Endothelial cell of umbilical vein (primary cell): ENCODE measurements around the gene LSM14B. TPM values are rescaled to one million over a fixed set of nuclear protein-coding genes. Genes with fewer than 3 reads are reported as not detected.

ENCODE experiments used
- BruUV-seq: library from RNA; stranded (reverse); fragments of 400-500 nt; replicated peaks from 2 replicates; lab custom pipeline; 2021; lab: Mats Ljungman, UMichigan
- CTCF ChIA-PET: fragments of 300-600, 350-600 bp; sonication (Branson Sonifier 250); formaldehyde crosslinking; loops from one replicate; lab custom pipeline; 2021; ENCODE audit warnings: antibody characterized with exemption, inconsistent platforms; lab: Charles Lee
- POLR2A ChIA-PET: fragments of 300-600, 350-600 bp; sonication (Branson Sonifier 250); formaldehyde crosslinking; loops from one replicate; lab custom pipeline; 2021; ENCODE audit warnings: antibody characterized with exemption, inconsistent platforms; lab: Charles Lee
- DNase-seq: peaks from one replicate; pipeline ENCODE4 v3.0.0-alpha.2; 2011; ENCODE audit warnings: low read depth, low spot score
- FAIRE-seq: peaks from 2 replicates; lab custom pipeline; 2011; peaks lifted over from hg19 to GRCh38; lab: Jason Lieb, UNC
- H2AFZ ChIP-seq: 2 replicates; pipeline ENCODE4 v1.6.0; 2012; ENCODE audit warnings: low read depth, low read length, control low read depth, inconsistent platforms
- H3K27ac ChIP-seq: 2 replicates; pipeline ENCODE4 v1.5.1; 2011; ENCODE audit warnings: low read depth, mild to moderate bottlenecking, control low read depth, low read length, moderate library complexity; ENCODE audit not compliant: insufficient read depth
- H3K27me3 ChIP-seq, 2 experiments: 2 replicates each; pipeline versions ENCODE4 v1.6.0 to v1.6.1; 2011; ENCODE audit warnings: low read length in 2 of 2, mixed read lengths in 1 of 2; ENCODE audit not compliant: control insufficient read depth in 2 of 2, insufficient read depth in 2 of 2
- H3K36me3 ChIP-seq, 2 experiments: 2 replicates in 1 of 2; 3 replicates in 1 of 2; pipeline ENCODE4 v1.5.1; 2011; ENCODE audit warnings: low read length in 2 of 2, mild to moderate bottlenecking in 1 of 2, moderate library complexity in 1 of 2; ENCODE audit not compliant: control insufficient read depth in 2 of 2, insufficient read depth in 2 of 2; ENCODE audit errors: extremely low read depth in 1 of 2
- H3K4me1 ChIP-seq: 3 replicates; pipeline ENCODE4 v1.5.1; 2011; ENCODE audit warnings: mild to moderate bottlenecking, low read length; ENCODE audit not compliant: control insufficient read depth, insufficient read depth; ENCODE audit errors: extremely low read depth
- H3K4me2 ChIP-seq: 2 replicates; pipeline ENCODE4 v1.6.1; 2011; ENCODE audit warnings: low read length, control low read depth, mixed read lengths; ENCODE audit not compliant: insufficient read depth
- H3K4me3 ChIP-seq, 3 experiments: fragments of 200-600 bp in 1 of 3; sonication (generic), shearing (Covaris generic) in 1 of 3; replicated peaks in 1 of 3; 2 replicates each; pipeline ENCODE4 v1.5.1; 2011 to 2016; ENCODE audit warnings: control low read depth in 3 of 3, low read length in 3 of 3, mild to moderate bottlenecking in 2 of 3, inconsistent platforms in 1 of 3, low read depth in 1 of 3, moderate library complexity in 1 of 3; ENCODE audit not compliant: insufficient read depth in 1 of 3
- H3K79me2 ChIP-seq: 2 replicates; pipeline ENCODE4 v1.6.0; 2012; ENCODE audit warnings: low read length, inconsistent platforms; ENCODE audit not compliant: control insufficient read depth, insufficient read depth
- H3K9ac ChIP-seq: replicated peaks from 2 replicates; pipeline ENCODE3; 2011; ENCODE audit warnings: low read length, control low read depth; ENCODE audit not compliant: insufficient read depth; ENCODE audit errors: extremely low read depth
- H3K9me1 ChIP-seq: replicated peaks from 3 replicates; pipeline ENCODE4 v1.6.0; 2011; ENCODE audit warnings: mild to moderate bottlenecking, low read length; ENCODE audit not compliant: control insufficient read depth, insufficient read depth; ENCODE audit errors: extremely low read depth
- H3K9me3 ChIP-seq: replicated peaks from 2 replicates; pipeline ENCODE4 v1.5.1; 2012; ENCODE audit warnings: low read length, inconsistent platforms; ENCODE audit not compliant: control insufficient read depth, insufficient read depth
- H4K20me1 ChIP-seq: replicated peaks from 2 replicates; pipeline ENCODE3; 2011; ENCODE audit warnings: mild to moderate bottlenecking, low read length; ENCODE audit not compliant: control insufficient read depth, insufficient read depth; ENCODE audit errors: extremely low read depth
- JUN ChIP-seq: IDR thresholded peaks from 2 replicates; pipeline ENCODE4 v1.6.1; 2011; ENCODE audit warnings: borderline replicate concordance, low read depth; ENCODE audit not compliant: insufficient read length, insufficient read depth
- POLR2A ChIP-seq: IDR thresholded peaks from 2 replicates; pipeline ENCODE4 v1.6.1; 2012; ENCODE audit warnings: low read depth, mild to moderate bottlenecking, control low read depth, low read length
- POLR2AphosphoS5 ChIP-seq: IDR thresholded peaks from 2 replicates; pipeline ENCODE4 v1.6.1; 2012; ENCODE audit warnings: low read depth, mild to moderate bottlenecking, control low read depth, low read length, moderate library complexity; ENCODE audit not compliant: insufficient read depth
- dilution Hi-C: fragments of 300-500 bp; cut with MboI; formaldehyde crosslinking; loops from one replicate; pipeline ENCODE4 v1.15.0; 2019; ENCODE audit warnings: low sequenced_read_pairs; ENCODE audit not compliant: extremely low pct_ligation_motif_present
- intact Hi-C: fragments of 100-400 bp; cut with micrococcal nuclease; formaldehyde crosslinking; loops from one replicate; pipeline ENCODE4 v1.10.0; 2022
- polyA plus RNA-seq, 4 experiments: library from polyadenylated mRNA; depleted of rRNA in 3 of 4; stranded (reverse) in 3 of 4; unstranded in 1 of 4; fragments of >200 nt; gene quantifications; 2 replicates each; pipeline versions ENCODE4 v1.2.1 to v1.2.3, GENCODE V29; 2011 to 2012; ENCODE audit warnings: missing spikeins in 1 of 4
- total RNA-seq: library from RNA; stranded (reverse); gene quantifications from 2 replicates; pipeline ENCODE4 v1.2.3, GENCODE V29; 2021
- TF ChIP-seq, protein P1 (sequence below), 2 donors: IDR thresholded peaks; 1 replicate in 1 of 2; 2 replicates in 1 of 2; pipeline ENCODE4 v1.5.1; 2011; ENCODE audit warnings: low read length in 2 of 2, mild to moderate bottlenecking in 2 of 2, moderate library complexity in 2 of 2, control low read depth in 1 of 2, inconsistent platforms in 1 of 2, low read depth in 1 of 2; ENCODE audit not compliant: insufficient read depth in 1 of 2; ENCODE audit errors: extremely low read depth in 1 of 2

The LSM14B gene
- total and polyA plus RNA-seq, 2 donors (not counting 3 experiments of a cell fraction or from before 2014, with no cell fraction given) = 32.5 to 34.0 TPM

DNA sequence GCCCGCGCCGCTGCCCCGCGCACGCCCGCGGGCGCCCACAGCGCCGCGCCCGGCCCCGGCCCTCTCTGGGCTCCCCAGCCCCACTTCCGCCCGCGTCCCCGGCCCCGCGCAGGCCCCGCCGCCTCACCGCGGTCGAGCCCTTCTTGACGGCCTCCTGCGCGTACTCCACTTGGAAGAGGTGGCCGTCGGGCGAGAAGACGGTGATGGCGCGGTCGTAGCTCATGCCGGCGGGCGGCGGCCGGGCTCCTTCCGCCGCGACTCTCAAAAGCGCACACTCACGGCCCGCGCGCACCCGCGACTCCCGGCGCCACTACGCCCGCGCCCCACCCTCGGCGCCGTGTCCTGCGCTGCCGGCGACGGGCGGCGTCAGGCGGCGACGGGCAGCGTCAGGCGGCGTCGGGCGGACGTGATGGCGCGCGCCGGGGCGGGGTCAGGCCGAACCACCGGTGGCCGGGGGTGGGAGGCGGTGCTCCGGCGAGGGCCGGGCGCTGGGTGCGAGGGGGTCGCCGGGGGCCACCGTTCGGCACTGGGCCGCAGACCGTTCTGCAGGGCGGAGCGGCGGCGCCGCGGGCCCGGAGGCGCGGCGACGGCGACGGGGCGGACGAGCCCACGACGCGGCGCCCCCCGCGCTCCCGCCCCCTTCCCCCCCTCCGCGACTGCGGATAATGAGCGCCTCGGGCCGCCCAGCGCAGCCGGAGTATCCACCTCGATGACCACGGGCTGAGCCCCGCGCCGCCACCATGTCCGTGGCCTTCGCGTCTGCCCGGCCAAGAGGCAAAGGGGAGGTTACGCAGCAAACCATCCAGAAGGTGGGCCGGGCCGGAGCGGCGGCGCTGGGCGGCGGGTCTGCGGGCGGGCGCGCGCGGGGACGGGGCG, 21.0 kb downstream of the LSM14B start, which contains the start of the genes PSMA7 and SS18L1:
TSS of gene PSMA7 (minus strand) at position 314 of the 876 bp plus-strand sequence. CDS start at position 223, 91 bp downstream.
TSS of gene SS18L1 (plus strand) at position 689 of the 876 bp plus-strand sequence. CDS start at position 741, 52 bp downstream.
- Histone ChIP-seq H3K9me1 (no peaks in the 10 kb centered on the region), H4K20me1 (peaks cover 6% of the 10 kb centered on the region), H3K9me3 (no peaks in the 10 kb centered on the region), H3K27me3 (no peaks in the 10 kb centered on the region), H3K4me1 (peaks cover 8% of the 10 kb centered on the region), H3K36me3 (peaks cover 20% of the 10 kb centered on the region in 2 experiments), H3K79me2 (peaks cover 85% of the 10 kb centered on the region), H3K9ac (peak within 1 kb of the TSS; percentile 92), H3K27ac (peak within 1 kb of the TSS; percentile 88), H3K4me3 (peak within 1 kb of the TSS; percentile 59 to 80 (median 69)), H2AFZ (peak within 1 kb of the TSS; percentile 57), H3K4me2 (peak within 1 kb of the TSS; percentile 84)
- FAIRE-seq (peak; percentile 75), DNase-seq (peak; percentile 81)
- no TSS peak for BruUV-seq
- peak; percentile 70 for TF ChIP-seq POLR2A
- TF ChIP-seq, protein P1, sequence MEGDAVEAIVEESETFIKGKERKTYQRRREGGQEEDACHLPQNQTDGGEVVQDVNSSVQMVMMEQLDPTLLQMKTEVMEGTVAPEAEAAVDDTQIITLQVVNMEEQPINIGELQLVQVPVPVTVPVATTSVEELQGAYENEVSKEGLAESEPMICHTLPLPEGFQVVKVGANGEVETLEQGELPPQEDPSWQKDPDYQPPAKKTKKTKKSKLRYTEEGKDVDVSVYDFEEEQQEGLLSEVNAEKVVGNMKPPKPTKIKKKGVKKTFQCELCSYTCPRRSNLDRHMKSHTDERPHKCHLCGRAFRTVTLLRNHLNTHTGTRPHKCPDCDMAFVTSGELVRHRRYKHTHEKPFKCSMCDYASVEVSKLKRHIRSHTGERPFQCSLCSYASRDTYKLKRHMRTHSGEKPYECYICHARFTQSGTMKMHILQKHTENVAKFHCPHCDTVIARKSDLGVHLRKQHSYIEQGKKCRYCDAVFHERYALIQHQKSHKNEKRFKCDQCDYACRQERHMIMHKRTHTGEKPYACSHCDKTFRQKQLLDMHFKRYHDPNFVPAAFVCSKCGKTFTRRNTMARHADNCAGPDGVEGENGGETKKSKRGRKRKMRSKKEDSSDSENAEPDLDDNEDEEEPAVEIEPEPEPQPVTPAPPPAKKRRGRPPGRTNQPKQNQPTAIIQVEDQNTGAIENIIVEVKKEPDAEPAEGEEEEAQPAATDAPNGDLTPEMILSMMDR (IDR thresholded peaks at IDR 0.05; ENCODE audit: extremely low read depth in 1 of 2, insufficient read depth in 1 of 2, low read depth in 1 of 2, low read length in 2 of 2) = no peak
- no peak for TF ChIP-seq JUN
- peak; percentile 83 for TF ChIP-seq POLR2AphosphoS5
- intact Hi-C loops = loop anchor here (1.0 to 2.0 kb wide), 2 partner anchors 21 to 40 kb away; partner anchors contain the start of genes LSM14B and MTG2
- POLR2A ChIA-PET = interaction anchor here (0.7 kb wide), 1 partner anchor 77 kb away, joined by 3 read pairs; no protein-coding TSS in a partner anchor
- dilution Hi-C loops = no loop called here
- CTCF ChIA-PET = interaction anchor here (1.4 kb wide), 1 partner anchor 14 kb away, joined by 4 read pairs; no protein-coding TSS in a partner anchor
